Transverse colon (tissue), 4 donors: Measurements from ENCODE around the gene LRRC17. TPM values are rescaled to one million over a fixed set of nuclear protein-coding genes. Genes with fewer than 3 reads are reported as not detected.

Experiments
- DNase-seq: peaks from one replicate; pipeline ENCODE4 v3.0.0-alpha.2; 2019
- H3K27ac ChIP-seq, 4 donors: fragments of 200-600 bp; sonication (generic); 2 replicates each; pipeline ENCODE4 v1.5.1; 2016 to 2018; ENCODE audit warnings: inconsistent platforms in 4 of 4
- H3K27me3 ChIP-seq: fragments of 200-600 bp; sonication (generic); 2 replicates; pipeline ENCODE4 v1.5.1; 2017; ENCODE audit warnings: inconsistent platforms
- H3K36me3 ChIP-seq, 4 donors: fragments of 200-600 bp; sonication (generic); 2 replicates each; pipeline ENCODE4 v1.5.1; 2017 to 2019; ENCODE audit warnings: inconsistent platforms in 4 of 4
- H3K4me1 ChIP-seq, 4 donors: fragments of 200-600 bp; sonication (generic); 2 replicates each; pipeline ENCODE4 v1.5.1; 2017 to 2020; ENCODE audit warnings: inconsistent platforms in 4 of 4
- H3K4me3 ChIP-seq, 4 donors: fragments of 200-600 bp; sonication (generic); 1 replicate in 1 of 4; 2 replicates in 3 of 4; pipeline versions ENCODE4 v1.5.1 to v1.6.1; 2017 to 2019; ENCODE audit warnings: inconsistent platforms in 4 of 4
- H3K9me3 ChIP-seq, 2 donors: fragments of 200-600 bp; sonication (generic); 2 replicates each; pipeline ENCODE4 v1.5.1; 2017 to 2019; ENCODE audit warnings: inconsistent platforms in 2 of 2
- CTCF ChIP-seq, 5 experiments: fragments of 200-600 bp in 3 of 5; fragments of 450-650 bp in 2 of 5; sonication (generic) in 3 of 5; IDR thresholded peaks; 1 replicate in 2 of 5; 2 replicates in 3 of 5; pipeline ENCODE4 v1.5.1; 2016 to 2017; ENCODE audit warnings: antibody characterized with exemption in 5 of 5, inconsistent platforms in 3 of 5, mild to moderate bottlenecking in 2 of 5, moderate library complexity in 1 of 5
- EP300 ChIP-seq: sonication (generic); formaldehyde crosslinking; IDR thresholded peaks from one replicate; pipeline ENCODE4 v1.6.1; 2017; ENCODE audit warnings: antibody characterized with exemption, low read depth
- POLR2A ChIP-seq: fragments of 450-650 bp; IDR thresholded peaks from one replicate; pipeline ENCODE4 v1.6.1; 2016; ENCODE audit warnings: antibody characterized with exemption, mild to moderate bottlenecking, moderate library complexity
- POLR2AphosphoS5 ChIP-seq, 3 donors: sonication (generic); formaldehyde crosslinking; IDR thresholded peaks; one replicate each; pipeline ENCODE4 v1.6.1; 2016; ENCODE audit warnings: antibody characterized with exemption in 3 of 3
- WGBS, 2 donors: methylation state at CpG; one replicate each; pipeline ENCODE4 v1.1.5; 2018; ENCODE audit warnings: low coverage in 1 of 2; 5-methylcytosine and 5-hydroxymethylcytosine counted together
- in situ Hi-C, 4 donors: fragments of 200-750 bp; cut with MboI; loops; one replicate each; pipeline versions ENCODE4 v1.15.0 to v1.15.1; 2017; ENCODE audit warnings: low sequenced_read_pairs in 3 of 4, low pct_ligation_motif_present in 1 of 4, low pct_unique_long_range_greater_than_20kb in 1 of 4
- intact Hi-C: fragments of 100-400 bp; cut with DNase I; formaldehyde crosslinking; loops from one replicate; pipeline ENCODE4 v1.15.1; 2023; ENCODE audit warnings: low total_unique reads
- total RNA-seq, 4 donors: library from RNA; depleted of rRNA; stranded (reverse); fragments of >200 nt; gene quantifications; one replicate each; pipeline ENCODE4 v1.1.0, GENCODE V29; 2016

The LRRC17 gene
- total RNA-seq, 4 donors from 2014 or later: 1.4 to 5.8 (median 2.2) TPM; not detected in 1

- Histone ChIP-seq H3K4me3 (no peak overlapping the region), H3K4me1 (peaks cover 0 to under 1% (median 0%) of the 10 kb centered on the region in 4 donors), H3K27me3 (no peaks in the 10 kb centered on the region), H3K27ac (no peak overlapping the region), H3K9me3 (no peaks in the 10 kb centered on the region), H3K36me3 (no peaks in the 10 kb centered on the region)
- in situ Hi-C loops (no loop called here), intact Hi-C loops (no loop called here)
- no peak for DNase-seq
- WGBS, 2 donors: 82 to 83% methylated on average over 4 to 5 of the region's 5 CpGs
- TF ChIP-seq EP300 (no peak), POLR2AphosphoS5 (IDR thresholded peaks at IDR 0.05) (no peak), CTCF (IDR thresholded peaks at IDR 0.05) (no peak), POLR2A (no peak)
Measured at GRCh38 chr7:102917436-102918353, 4.9 kb downstream of the LRRC17 start.

GRCh38 chr7:102918845-102919244 lies 6.0 kb downstream of the LRRC17 start:
- 48 to 60% methylated on average over 1 of the region's 1 CpG for WGBS, 2 donors
- in situ Hi-C loops: no loop called here

GRCh38 chr7:102925976-102926782 lies 13.4 kb downstream of the LRRC17 start:
- DNase-seq: no peak
- no peak overlapping the region for H3K27ac ChIP-seq
- no peak overlapping the region for H3K4me3 ChIP-seq
- no peaks in the 10 kb centered on the region for H3K27me3 ChIP-seq
- no peaks in the 10 kb centered on the region for H3K4me1 ChIP-seq
- WGBS, 2 donors: 77 to 79% methylated on average over 5 of the region's 5 CpGs
- no peak for TF ChIP-seq POLR2A
- no peak for TF ChIP-seq POLR2AphosphoS5 (IDR thresholded peaks at IDR 0.05)
- TF ChIP-seq CTCF (IDR thresholded peaks at IDR 0.05): no peak
- TF ChIP-seq EP300: no peak
- intact Hi-C loops (no loop called here), in situ Hi-C loops (no loop called here)
- no peaks in the 10 kb centered on the region for H3K36me3 ChIP-seq
- H3K9me3 ChIP-seq: no peaks in the 10 kb centered on the region

More at GRCh38 chr7:102918845-102919244, 6.0 kb downstream of the LRRC17 start:
- H3K4me1 ChIP-seq: no peaks in the 10 kb centered on the region
- intact Hi-C loops: no loop called here
- no peak overlapping the region for H3K27ac ChIP-seq
- no peaks in the 10 kb centered on the region for H3K27me3 ChIP-seq
- H3K9me3 ChIP-seq: no peaks in the 10 kb centered on the region
- DNase-seq: no peak
- TF ChIP-seq CTCF (IDR thresholded peaks at IDR 0.05): no peak
- no peak for TF ChIP-seq POLR2AphosphoS5 (IDR thresholded peaks at IDR 0.05)
- no peak for TF ChIP-seq EP300
- no peak for TF ChIP-seq POLR2A
- H3K36me3 ChIP-seq: no peaks in the 10 kb centered on the region
- no peak overlapping the region for H3K4me3 ChIP-seq

GRCh38 chr7:102926783-102927140 lies 14.0 kb downstream of the LRRC17 start:
- in situ Hi-C loops: no loop called here
- no peak for DNase-seq
- Histone ChIP-seq H3K36me3 (no peaks in the 10 kb centered on the region), H3K4me1 (no peaks in the 10 kb centered on the region), H3K27ac (no peak overlapping the region), H3K27me3 (no peaks in the 10 kb centered on the region), H3K9me3 (no peaks in the 10 kb centered on the region), H3K4me3 (no peak overlapping the region)
- TF ChIP-seq POLR2AphosphoS5 (IDR thresholded peaks at IDR 0.05): no peak
- TF ChIP-seq EP300: no peak
- no peak for TF ChIP-seq POLR2A
- TF ChIP-seq CTCF (IDR thresholded peaks at IDR 0.05): no peak
- intact Hi-C loops: no loop called here
